CD4-positive, alpha-beta T cell treated with Interleukin-21 for 1 hour (primary cell): Measurements from ENCODE around the gene OR56B1.
"Not testable (repeated sequence)": the region's sequence is repeated elsewhere in the genome, so short reads cannot be mapped to it uniquely, and the experiment has no call there.

Experiments used
- DNase-seq: peaks from one replicate; pipeline ENCODE4 v3.0.0-alpha.2; 2020

OR56B1 gene, protein sequence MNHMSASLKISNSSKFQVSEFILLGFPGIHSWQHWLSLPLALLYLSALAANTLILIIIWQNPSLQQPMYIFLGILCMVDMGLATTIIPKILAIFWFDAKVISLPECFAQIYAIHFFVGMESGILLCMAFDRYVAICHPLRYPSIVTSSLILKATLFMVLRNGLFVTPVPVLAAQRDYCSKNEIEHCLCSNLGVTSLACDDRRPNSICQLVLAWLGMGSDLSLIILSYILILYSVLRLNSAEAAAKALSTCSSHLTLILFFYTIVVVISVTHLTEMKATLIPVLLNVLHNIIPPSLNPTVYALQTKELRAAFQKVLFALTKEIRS

DNA sequence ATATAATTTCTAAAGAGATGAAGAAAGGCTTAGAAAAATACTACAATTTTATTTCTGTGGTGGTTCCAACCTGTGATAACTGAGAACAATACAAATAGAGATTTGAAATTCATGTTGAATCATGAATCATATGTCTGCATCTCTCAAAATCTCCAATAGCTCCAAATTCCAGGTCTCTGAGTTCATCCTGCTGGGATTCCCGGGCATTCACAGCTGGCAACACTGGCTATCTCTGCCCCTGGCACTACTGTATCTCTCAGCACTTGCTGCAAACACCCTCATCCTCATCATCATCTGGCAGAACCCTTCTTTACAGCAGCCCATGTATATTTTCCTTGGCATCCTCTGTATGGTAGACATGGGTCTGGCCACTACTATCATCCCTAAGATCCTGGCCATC is at the start of gene OR56B1:
TSS of gene OR56B1 (plus strand) at position 53 of the 400 bp plus-strand sequence. CDS start at position 122, 69 bp downstream.
- DNase-seq = no peak

DNA sequence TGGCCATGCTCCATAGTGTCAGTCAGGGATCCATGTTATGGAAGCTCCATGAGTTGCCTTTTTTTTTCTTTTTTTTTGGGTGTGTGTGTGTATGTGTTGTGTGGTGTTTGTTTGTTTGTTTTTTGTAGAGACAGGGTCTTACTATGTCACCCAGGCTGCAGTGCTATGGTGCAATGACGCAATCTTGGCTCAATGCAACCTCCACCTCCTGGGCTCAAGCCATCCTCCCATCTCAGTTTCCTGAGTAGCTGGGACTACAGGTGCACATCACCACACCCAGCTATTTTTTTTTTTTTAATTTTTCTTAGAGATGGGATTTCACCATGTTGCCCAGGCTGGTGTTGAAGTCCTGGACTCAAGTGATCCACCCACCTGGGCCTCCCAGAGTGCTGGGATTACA is 47.8 kb upstream of the OR56B1 start:
- no peak for DNase-seq

DNA sequence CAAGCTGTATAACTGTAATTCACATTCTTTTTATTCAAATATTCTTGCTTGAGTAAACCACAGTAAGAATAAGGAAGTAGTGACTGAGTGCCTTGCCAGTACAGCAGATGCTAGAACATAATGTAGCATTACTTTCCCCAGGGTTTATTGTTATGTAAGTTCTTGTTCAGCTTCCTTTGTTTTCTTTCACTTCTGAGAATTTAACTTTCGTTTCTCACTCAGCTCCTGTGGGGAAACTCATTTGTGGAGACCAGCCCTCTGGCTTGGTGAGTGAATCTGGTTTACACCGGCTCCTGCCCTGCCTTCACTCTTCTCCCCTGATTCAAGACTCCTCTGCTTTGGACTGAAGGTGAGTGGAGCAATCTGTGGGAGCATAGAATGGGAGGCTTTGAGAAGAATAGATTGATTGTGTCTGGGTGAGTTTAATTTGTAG is 46.7 kb upstream of the OR56B1 start, which contains the start of gene TRIM22:
TSS of gene TRIM22 (plus strand) at position 240 of the 433 bp plus-strand sequence. CDS start 6,443 bp downstream, outside the sequence.
- DNase-seq = peak; percentile 80

DNA sequence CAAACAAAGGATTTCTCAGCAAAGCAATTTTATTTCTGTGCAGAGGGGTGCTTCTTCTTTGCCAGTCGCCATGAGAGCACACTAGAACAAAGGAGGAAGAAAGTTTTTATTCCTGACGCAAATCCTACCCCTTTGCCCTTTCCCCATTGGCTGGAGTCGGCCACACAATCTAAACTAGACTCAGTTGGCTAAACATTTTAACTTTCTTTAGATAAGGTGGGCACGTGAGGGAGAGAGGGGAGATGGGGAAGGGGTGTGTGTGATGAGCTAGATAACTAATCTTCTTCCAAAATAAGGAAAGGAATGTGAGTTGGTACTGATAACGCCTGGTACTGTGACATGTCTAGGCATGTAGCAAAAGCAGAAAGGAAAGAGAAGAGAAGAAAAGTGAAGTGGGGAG is 46.0 kb upstream of the OR56B1 start:
- no peak for DNase-seq

DNA sequence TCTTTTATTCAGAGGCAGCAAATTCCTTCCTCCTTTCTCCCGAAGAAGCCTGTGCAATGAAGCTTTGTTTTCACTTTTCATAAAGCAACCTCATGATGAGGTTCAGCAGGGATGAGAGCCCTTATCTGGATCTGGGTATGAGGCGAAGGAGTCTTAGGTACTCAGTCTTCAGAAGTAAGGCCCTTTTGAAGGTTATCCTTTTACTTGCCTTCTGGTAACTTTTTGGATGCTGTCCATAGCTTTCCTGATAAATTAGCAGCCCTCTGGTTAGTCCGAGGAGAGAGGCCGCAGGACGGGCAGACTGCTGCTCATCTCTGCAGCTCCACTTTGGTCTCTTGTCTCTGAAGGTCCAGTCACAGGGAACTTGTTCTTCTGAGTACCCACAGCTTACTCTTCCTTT is 45.5 kb upstream of the OR56B1 start:
- DNase-seq = no peak

DNA sequence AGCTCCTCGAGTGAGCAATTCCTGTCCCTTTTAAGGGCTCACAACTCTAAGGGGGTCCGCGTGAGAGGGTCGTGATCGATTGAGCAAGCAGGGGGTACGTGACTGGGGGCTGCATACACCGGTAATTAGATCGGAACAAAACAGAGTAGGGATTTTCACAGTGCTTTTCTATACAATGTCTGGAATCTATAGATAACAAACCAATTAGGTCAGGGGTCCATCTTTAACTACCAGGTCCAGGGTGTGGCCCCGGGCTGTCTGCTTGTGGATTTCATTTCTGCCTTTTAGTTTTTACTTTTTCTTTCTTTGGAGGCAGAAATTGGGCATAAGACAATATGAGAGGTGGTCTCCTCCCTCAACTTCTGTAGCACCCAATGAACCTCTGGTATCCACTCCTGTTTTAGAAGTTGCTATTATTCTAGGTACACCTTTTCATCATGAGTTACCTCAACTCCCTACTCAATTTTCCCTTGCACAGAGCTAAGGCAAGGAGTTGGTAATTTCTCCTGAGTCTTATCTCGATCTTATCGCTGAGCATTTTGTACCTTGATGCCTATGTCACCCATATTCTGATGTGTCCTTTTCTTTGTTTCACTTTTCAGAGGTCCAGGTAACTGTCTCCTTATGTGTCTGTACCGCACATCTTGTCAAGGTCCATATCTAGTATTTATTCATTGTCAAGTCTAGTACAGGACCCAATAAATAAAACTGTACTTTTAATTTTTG is 44.8 kb upstream of the OR56B1 start:
- not testable (repeated sequence) for DNase-seq

DNA sequence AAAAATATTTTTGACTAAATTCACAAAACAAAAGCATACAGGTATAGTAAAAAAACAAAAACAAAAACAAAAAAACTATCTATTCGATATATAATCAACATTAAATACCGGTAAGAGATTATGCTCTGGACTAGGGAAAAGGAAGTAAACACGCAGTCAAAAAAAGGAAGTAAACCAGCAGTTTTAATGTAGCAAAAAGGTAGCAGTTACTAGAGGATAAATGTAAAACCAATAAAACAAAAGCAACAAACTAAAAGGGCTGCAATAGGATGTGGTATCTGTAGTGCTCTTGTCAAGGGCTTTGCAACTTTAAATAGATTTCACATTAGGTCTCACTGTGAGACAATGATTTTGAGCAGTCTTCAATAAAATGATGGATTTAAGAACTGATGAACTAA is 44.3 kb upstream of the OR56B1 start:
- peak; percentile 27 for DNase-seq

DNA sequence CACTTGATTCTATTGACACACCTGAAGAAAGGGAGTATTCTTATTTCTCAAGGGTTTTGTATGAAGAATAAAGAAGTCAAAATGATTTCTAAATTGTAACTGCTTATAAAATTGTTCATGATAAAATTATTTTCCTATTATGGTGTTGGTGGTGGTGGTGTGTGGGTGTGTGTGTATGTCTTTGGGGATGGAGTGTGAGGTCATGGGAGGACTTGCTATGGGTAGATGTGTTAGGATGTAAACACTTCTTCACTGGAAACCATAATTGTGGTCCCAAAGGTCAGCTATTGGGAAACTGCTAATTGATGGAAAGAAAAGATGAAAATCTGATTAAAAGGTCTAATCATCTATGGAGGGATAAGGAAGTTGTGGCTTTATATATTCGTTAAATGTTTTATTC is 41.6 kb upstream of the OR56B1 start:
- no peak for DNase-seq

DNA sequence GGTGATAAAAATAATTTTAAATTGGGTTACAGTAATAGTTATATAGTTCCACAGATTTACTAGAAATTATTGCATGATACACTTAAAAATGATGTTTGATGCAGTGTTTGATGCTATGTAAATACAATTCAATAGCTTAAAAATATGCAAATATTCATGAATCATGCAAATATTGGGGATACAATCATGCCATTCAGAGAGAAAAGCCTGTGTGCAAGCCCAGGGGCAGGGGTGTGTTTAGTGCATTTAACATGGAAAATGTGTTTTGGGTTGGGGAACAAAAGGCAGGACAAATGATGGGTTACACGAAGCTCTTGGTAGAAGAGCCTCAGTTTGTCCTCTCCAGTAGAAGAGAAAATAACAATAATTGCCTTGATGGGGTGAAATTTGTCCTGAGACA is 40.7 kb upstream of the OR56B1 start:
- DNase-seq = no peak

DNA sequence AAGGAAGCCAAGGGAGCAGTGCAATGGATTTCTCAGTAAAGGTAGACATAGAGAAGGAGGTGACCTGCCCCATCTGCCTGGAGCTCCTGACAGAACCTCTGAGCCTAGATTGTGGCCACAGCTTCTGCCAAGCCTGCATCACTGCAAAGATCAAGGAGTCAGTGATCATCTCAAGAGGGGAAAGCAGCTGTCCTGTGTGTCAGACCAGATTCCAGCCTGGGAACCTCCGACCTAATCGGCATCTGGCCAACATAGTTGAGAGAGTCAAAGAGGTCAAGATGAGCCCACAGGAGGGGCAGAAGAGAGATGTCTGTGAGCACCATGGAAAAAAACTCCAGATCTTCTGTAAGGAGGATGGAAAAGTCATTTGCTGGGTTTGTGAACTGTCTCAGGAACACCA is 40.0 kb upstream of the OR56B1 start:
- no peak for DNase-seq

DNA sequence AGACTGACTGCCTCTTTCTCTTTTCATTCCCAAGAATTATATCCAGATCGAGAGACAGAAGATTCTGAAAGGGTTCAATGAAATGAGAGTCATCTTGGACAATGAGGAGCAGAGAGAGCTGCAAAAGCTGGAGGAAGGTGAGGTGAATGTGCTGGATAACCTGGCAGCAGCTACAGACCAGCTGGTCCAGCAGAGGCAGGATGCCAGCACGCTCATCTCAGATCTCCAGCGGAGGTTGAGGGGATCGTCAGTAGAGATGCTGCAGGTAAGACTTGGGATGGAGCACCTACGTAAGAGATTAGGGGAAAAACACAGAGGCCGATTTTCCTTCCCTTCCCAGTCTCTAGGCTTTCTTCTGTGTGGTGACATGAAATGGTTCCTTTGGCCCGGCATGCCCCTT is 38.0 kb upstream of the OR56B1 start:
- DNase-seq = no peak

DNA sequence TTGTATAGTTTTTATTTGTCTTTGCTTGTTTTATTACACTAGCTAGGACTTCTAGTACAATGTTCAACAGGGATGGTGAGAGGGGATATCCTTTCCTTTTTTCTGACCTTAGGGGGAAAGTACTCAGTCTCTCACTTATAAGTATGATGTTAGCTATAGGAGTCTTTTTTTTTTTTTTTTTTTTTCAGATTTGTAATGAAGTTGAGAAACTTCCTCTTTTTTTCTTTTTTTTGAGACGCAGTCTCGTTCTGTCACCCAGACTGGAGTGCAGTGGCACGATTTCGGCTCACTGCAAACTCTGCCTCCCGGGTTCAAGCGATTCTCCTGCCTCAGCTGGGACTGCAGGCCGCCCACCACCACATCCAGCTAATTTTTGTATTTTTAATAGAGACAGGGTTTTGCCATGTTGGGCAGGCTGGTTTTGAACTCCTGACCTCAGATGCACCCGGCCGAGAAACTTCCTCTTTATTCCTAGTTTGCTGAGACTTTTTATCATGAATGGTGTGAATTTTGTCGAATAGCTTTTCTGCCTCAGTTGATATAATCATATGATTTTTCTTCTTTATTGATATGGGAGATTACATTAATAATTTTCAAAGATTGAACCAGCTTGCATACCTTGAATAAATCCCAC is 35.7 kb upstream of the OR56B1 start:
- DNase-seq = no peak

DNA sequence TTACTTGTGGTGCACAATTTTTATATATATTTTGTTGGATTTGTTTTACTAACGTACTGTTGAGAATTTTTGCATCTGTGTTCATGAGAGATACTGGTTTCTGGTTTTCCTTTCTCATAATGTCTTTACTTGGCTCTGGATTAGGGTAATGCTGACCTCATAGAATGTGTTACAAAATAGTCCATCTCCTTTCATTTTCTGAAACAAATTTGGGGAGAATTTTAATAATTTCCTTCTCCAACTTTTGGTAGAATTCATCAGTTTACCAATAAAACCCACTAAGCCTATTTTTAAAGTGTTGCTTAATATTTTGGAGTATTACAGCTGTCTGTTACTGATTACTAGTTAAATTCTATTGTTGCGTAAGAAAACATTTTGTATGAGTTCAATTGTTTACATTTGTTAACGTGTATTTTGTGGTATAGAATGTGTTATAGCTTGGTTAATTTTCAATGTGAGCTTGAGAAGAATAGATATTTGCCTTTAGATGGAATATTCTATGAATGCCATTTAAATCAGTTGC is 35.1 kb upstream of the OR56B1 start:
- DNase-seq = no peak

DNA sequence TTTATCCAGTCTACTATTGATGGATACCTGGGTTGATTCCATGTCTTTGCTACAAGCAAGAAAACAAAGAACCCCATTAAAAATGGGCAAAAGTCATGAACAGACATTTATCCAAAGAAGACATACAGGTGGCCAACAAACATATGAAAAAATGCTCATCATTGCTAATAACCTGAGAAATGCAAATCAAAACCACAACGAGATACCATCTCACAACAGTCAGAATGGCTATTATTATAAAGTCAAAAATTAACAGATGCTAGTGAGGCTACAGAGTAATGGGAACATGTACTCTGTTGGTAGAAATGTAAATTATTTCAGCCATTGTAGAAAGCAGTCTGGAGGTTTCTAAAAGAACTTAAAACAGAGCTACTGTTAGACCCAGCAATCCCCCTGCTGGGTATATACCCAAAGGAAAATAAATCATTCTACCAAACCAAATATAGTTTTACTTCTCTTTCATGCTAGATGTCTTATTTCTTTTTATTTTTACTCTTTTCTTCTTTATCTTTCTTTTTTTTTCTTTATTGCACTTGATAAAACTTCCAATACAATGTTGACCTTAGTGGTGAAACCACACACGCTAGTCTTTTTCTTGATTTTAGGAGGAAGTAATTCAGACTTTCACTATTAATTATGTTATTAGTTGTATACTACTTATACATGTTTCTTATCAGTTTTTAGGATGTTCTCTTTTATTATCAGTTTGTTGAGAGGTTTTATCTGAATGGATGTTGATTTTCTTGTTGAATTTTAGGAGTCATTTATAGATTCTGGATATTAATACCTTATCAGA is 32.3 kb upstream of the OR56B1 start:
- DNase-seq = no peak

DNA sequence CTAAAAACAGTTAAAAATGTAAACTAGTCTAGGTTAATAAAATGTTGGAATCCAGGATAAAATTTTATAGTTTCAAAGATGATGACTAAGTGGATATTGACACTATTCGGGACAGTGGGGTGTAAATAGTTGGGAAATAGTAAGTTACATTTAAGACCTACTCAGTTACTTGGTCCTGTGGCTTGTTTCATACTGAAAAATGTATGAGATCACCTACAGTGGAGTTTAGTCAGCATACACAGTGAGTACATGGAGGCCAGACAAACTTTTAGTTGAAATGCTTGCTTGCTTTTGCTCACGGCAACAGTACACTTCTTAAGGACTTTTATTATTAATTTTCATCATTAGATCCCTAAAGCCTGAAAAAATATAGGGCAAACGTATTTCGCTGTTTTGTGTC is 30.6 kb upstream of the OR56B1 start:
- DNase-seq = no peak

DNA sequence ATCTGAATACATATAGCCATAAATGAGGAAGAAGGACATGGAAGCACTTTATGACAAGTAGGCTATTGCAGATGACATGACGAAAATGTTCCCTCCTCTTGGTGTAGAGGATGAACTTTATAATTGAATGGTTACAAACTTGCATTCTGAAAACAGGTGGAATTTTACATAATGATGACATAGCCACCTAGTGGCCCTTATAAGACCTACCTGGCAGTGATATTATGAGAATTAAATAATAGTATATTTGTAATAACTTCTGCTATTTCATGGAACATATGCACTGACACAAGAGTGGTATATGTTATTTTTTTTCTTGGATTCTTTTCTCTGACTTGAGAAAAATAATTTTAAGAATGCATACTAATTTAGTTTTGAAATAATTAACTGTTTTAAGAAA is 23.7 kb upstream of the OR56B1 start:
- peak; percentile 38 for DNase-seq

DNA sequence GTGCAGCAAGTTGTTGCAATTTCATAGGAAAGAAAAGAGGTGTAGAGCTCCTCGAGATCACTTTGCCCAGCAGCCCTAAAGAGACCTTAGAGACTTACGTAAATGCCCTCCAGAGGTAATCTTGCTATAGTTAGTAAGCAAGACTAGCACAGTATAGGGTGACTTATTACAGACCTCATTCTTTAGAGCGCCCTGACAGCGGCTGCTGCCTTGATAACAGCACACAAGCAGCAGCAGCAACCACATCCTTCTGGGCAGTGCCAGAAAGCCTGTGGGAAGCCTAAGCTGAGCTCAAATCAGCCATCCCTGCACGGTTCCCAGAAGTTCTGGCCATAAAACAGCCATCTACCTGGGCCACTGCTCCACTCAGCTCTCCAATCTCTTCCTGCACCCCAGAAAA is 22.6 kb upstream of the OR56B1 start:
- no peak for DNase-seq

DNA sequence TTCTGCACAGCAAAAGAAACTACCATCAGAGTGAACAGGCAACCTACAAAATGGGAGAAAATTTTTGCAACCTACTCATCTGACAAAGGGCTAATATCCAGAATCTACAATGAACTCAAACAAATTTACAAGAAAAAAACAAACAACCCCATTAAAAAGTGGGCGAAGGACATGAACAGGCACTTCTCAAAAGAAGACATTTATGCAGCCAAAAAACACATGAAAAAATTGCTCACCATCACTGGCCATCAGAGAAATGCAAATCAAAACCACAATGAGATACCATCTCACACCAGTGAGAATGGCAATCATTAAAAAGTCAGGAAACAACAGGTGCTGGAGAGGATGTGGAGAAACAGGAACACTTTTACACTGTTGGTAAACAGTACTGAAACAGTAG is 19.7 kb upstream of the OR56B1 start:
- not testable (repeated sequence) for DNase-seq

DNA sequence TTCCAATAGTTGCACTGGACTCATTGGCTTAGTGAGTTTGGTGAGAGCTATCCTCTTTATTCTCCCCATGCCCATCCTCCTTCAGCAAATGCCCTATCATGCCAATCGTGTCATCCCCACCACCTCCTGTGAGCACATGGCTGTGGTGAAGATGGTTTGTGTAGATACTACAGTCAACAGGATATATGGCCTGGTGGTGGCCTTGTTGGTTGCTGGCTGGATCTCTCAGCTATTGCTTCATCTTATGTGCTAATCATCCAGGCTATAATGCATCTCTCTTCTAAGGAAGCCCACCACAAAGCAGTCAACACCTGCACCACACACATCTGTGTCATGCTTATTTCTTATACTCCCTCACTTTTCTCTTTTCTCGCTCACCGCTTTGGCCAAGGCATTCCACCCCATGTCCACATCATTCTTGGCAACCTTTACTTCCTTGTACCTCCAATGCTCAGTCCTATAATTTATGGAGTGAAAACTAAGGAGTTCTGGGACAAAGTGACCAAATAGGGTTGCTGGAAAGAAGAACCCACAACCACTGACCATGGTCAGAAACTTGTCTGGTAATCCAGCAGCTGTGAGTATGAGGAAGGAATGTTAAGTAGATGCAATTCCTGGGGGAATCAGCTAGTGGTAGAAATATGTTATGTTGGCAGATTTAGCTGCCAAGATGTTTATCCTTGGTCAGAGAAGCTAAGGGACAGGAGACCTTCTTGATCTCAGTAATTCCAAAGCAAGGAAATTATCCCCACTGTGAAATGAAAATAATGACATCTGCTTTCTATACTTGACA is 16.3 kb upstream of the OR56B1 start:
- DNase-seq = no peak

DNA sequence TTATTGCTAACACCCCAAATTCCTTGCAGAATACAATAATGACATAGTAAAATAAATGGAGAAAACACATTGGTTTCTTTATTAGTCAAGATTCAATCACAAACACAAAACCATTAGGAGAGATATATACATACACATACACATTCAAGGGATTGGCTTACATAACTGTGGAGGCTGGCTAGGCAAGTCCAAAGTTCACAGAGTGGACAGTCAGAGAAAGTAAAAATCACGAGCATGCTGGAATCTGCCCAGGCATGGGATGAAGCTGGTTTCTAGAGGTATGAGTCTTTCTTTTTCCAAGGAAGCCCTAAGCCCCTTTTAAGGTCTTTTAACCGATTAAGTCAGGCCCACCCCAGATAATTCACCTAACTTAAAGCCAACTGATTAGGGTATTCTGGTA is 13.6 kb upstream of the OR56B1 start:
- no peak for DNase-seq

DNA sequence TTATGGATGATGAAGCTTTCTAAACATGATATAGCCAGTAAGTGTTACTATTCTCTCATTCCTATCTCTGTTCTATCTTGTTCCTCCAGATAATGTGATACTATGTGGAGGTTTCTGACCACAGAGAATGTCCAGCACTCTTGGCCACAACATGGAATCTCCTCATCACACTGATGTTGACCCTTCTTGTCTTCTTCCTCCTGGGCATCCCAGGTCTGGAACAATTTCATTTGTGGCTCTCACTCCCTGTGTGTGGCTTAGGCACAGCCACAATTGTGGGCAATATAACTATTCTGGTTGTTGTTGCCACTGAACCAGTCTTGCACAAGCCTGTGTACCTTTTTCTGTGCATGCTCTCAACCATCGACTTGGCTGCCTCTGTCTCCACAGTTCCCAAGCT is 9.9 kb upstream of the OR56B1 start:
- DNase-seq = no peak

DNA sequence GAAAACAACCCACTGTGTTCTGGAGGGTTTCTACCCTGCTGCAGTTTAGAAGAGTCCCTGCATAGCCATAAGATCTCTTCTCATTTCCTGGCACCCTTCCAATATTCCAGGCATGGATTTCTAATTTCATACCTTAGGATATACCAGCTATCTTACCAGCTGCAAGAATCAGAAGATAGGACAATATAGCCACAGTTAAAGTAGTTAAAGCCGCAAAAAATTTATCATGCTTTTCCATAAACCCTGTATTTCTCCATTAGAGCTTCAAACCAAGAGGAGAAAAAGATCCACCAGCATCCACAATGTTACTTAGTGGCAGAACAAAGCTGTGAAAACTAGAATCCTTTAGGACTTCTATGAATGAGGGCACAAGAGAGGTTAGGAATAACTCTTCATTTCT is 8.6 kb upstream of the OR56B1 start:
- DNase-seq = no peak
